ENCODE measurements around the gene SP5.

DNA sequence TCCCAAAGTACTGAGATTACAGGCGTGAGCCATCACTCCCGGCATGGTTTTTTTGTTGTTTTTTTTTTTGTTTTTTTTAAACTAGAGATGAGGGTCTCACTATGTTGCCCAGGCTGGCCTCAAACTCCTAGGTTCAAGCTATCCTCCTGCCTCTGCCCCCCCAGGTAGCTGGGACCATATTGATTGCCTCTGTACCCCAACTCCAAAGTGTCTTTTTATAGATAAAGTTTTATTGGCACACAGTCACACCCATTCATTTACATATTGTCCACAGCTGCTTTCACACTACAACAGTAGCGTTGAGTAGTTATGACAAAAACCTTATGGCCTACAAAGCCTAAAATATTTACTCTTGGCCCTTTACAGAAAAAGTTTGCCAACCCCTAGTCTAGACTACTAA, 45.2 kb upstream of the SP5 start:
- TF ChIP-seq CTCF (conservative IDR thresholded peaks at IDR 0.05; ENCODE audit: low read depth, low read length) (no peak), RFX5 (IDR thresholded peaks at IDR 0.05; ENCODE audit: low read depth, low read length) (no peak)
